ENCODE measurements around the gene EED.
"Not testable (repeated sequence)": the region's sequence is repeated elsewhere in the genome, so short reads cannot be mapped to it uniquely, and the experiment has no call there.

Gene EED

DNA sequence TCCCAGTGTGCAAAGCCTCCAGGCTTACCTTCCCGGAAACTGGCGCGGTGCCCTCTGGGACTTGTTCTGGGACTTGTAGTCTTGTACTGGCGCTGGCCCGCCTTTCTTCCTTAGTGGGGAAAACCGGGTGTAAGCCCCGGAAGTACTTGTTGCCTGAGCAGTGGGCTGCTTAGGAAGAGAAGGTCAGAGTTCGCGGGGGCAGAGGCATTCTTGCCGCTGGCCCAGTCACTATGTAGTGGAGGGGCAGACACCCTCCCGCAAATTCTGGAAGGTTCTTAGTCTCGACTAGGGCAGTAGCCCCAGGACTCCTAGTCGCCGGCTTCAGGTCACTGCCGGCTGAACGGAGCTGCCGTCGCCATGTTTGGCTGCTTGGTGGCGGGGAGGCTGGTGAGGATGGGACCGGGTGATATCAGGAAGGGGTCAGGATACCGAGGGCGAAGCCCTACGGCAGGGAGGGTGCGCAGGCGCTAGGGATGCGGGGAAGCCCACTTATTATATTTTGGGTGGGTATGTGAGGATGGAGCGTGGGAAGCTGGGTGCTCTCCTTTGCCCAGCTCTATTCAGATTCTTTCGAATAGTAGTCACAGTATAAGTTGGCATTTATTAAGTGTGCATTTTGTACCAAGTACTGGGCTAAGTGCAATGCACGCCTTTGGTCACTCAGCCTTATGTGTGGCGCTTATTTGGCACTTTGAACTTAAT is 57.7 kb downstream of the EED start, which contains the start of gene HIKESHI:
HIKESHI (plus strand) TSS at position 149 of the 702 bp plus-strand sequence; CDS start at position 358, 209 bp downstream.
- TF ChIP-seq POLR2AphosphoS5 (IDR thresholded peaks at IDR 0.05; ENCODE audit: low read depth) (peak; percentile 62), SPI1 (IDR thresholded peaks at IDR 0.05; ENCODE audit: borderline replicate concordance, low read depth) (0 out of 2 replicates have a peak, but pooled peaks have one; percentile 18), GABPA (IDR thresholded peaks at IDR 0.05; ENCODE audit: low read depth) (peak; percentile 98)
- TF ChIP-seq, protein P1, sequence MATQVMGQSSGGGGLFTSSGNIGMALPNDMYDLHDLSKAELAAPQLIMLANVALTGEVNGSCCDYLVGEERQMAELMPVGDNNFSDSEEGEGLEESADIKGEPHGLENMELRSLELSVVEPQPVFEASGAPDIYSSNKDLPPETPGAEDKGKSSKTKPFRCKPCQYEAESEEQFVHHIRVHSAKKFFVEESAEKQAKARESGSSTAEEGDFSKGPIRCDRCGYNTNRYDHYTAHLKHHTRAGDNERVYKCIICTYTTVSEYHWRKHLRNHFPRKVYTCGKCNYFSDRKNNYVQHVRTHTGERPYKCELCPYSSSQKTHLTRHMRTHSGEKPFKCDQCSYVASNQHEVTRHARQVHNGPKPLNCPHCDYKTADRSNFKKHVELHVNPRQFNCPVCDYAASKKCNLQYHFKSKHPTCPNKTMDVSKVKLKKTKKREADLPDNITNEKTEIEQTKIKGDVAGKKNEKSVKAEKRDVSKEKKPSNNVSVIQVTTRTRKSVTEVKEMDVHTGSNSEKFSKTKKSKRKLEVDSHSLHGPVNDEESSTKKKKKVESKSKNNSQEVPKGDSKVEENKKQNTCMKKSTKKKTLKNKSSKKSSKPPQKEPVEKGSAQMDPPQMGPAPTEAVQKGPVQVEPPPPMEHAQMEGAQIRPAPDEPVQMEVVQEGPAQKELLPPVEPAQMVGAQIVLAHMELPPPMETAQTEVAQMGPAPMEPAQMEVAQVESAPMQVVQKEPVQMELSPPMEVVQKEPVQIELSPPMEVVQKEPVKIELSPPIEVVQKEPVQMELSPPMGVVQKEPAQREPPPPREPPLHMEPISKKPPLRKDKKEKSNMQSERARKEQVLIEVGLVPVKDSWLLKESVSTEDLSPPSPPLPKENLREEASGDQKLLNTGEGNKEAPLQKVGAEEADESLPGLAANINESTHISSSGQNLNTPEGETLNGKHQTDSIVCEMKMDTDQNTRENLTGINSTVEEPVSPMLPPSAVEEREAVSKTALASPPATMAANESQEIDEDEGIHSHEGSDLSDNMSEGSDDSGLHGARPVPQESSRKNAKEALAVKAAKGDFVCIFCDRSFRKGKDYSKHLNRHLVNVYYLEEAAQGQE (IDR thresholded peaks at IDR 0.05; ENCODE audit: insufficient replicate concordance, low read depth): peak; percentile 16
- TF ChIP-seq, protein P2, sequence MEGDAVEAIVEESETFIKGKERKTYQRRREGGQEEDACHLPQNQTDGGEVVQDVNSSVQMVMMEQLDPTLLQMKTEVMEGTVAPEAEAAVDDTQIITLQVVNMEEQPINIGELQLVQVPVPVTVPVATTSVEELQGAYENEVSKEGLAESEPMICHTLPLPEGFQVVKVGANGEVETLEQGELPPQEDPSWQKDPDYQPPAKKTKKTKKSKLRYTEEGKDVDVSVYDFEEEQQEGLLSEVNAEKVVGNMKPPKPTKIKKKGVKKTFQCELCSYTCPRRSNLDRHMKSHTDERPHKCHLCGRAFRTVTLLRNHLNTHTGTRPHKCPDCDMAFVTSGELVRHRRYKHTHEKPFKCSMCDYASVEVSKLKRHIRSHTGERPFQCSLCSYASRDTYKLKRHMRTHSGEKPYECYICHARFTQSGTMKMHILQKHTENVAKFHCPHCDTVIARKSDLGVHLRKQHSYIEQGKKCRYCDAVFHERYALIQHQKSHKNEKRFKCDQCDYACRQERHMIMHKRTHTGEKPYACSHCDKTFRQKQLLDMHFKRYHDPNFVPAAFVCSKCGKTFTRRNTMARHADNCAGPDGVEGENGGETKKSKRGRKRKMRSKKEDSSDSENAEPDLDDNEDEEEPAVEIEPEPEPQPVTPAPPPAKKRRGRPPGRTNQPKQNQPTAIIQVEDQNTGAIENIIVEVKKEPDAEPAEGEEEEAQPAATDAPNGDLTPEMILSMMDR (IDR thresholded peaks at IDR 0.05; ENCODE audit: insufficient read depth, low read length): no peak
- Histone ChIP-seq H3K27ac (replicated peaks) (peak within 1 kb of the TSS; percentile 83), H3K4me3 (replicated peaks; ENCODE audit: insufficient read depth, low read length) (peak within 1 kb of the TSS; percentile 66), H3K27me3 (ENCODE audit: insufficient read depth, poor library complexity, severe bottlenecking) (no peaks in the 10 kb centered on the region)
- DNase-seq (ENCODE audit: low read depth in 1 of 2, low spot score in 1 of 2): peak; percentile 82 to 100

DNA sequence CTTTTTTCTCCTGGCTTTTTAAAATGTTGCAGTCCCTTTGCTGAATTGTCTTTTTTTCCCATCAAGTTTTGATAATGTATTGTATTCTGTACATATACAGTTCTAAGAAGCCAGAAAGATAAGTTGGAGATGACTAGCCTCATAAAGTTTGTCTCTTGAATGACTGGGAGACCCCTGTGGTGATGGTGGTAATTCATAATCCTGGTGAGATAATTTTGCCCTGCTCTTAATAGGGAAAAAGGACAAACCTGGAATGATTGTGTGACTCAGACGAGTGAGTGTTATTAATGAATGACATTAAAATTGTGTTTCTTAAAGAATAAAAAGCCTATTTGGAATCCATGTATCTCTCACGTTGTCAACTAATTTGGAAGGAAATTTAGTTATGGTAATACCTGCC is 58.7 kb downstream of the EED start:
- Histone ChIP-seq H3K27ac (replicated peaks) (peak overlapping the region; percentile 83), H3K27me3 (ENCODE audit: insufficient read depth, poor library complexity, severe bottlenecking) (no peaks in the 10 kb centered on the region), H3K4me3 (replicated peaks; ENCODE audit: insufficient read depth, low read length) (peak overlapping the region; percentile 66)
- no peak for DNase-seq (ENCODE audit: low read depth in 1 of 2, low spot score in 1 of 2)
- TF ChIP-seq GABPA (IDR thresholded peaks at IDR 0.05; ENCODE audit: low read depth) (no peak), POLR2AphosphoS5 (IDR thresholded peaks at IDR 0.05; ENCODE audit: low read depth) (no peak), SPI1 (IDR thresholded peaks at IDR 0.05; ENCODE audit: borderline replicate concordance, low read depth) (no peak)
- TF ChIP-seq, protein P1 (IDR thresholded peaks at IDR 0.05; ENCODE audit: insufficient replicate concordance, low read depth): no peak
- TF ChIP-seq, protein P2 (IDR thresholded peaks at IDR 0.05; ENCODE audit: insufficient read depth, low read length): no peak

DNA sequence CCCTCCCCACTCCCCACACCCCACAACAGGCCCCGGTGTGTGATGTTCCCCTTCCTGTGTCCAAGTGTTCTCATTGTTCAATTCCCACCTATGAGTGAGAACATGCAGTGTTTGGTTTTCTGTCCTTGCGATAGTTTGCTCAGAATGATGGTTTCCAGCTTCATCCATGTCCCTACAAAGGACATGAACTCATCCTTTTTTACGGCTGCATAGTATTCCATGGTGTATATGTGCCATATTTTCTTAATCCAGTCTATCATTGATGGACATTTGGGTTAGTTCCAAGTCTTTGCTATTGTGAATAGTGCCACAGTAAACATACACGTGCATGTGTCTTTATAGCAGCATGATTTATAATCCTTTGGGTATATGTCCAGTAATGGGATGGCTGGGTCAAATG is 64.2 kb downstream of the EED start:
- not testable (repeated sequence) for DNase-seq (ENCODE audit: low read depth in 1 of 2, low spot score in 1 of 2)

DNA sequence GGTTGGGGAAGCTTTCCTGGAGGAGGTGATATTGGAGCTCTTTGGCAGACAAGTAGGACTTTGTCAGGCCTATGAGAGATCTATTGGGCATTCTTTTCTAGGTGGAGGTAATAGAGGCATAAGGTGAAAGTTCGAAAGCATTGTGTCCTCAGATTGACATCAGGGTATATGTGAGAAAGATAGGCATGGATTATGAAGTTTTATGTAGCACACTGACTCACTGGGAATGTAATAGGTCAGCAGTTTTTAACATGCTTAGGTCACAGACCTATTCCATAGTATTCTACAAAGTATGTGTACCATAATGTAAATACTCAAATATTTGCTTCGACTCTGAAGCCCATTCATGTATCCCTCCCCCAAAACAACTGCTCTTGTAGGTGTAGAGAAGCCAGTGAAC is 69.2 kb downstream of the EED start:
- H3K27ac ChIP-seq (replicated peaks): no peak overlapping the region
- no peak for TF ChIP-seq SPI1 (IDR thresholded peaks at IDR 0.05; ENCODE audit: borderline replicate concordance, low read depth)
- no peak for TF ChIP-seq GABPA (IDR thresholded peaks at IDR 0.05; ENCODE audit: low read depth)
- TF ChIP-seq, protein P2 (IDR thresholded peaks at IDR 0.05; ENCODE audit: insufficient read depth, low read length): no peak
- TF ChIP-seq, protein P1 (IDR thresholded peaks at IDR 0.05; ENCODE audit: insufficient replicate concordance, low read depth): no peak
- no peak for TF ChIP-seq POLR2AphosphoS5 (IDR thresholded peaks at IDR 0.05; ENCODE audit: low read depth)
- H3K27me3 ChIP-seq (ENCODE audit: insufficient read depth, poor library complexity, severe bottlenecking): no peaks in the 10 kb centered on the region
- no peak for DNase-seq (ENCODE audit: low read depth in 1 of 2, low spot score in 1 of 2)
- H3K4me3 ChIP-seq (replicated peaks; ENCODE audit: insufficient read depth, low read length): no peak overlapping the region

More for the DNA sequence above, 64.2 kb downstream of the EED start:
- not testable (repeated sequence) for H3K27ac ChIP-seq (replicated peaks); H3K4me3 ChIP-seq (replicated peaks; ENCODE audit: insufficient read depth, low read length); H3K27me3 ChIP-seq (ENCODE audit: insufficient read depth, poor library complexity, severe bottlenecking)
